Measurements from ENCODE around the gene SLC12A3. TPM values are rescaled to one million over a fixed set of nuclear protein-coding genes. Genes with fewer than 3 reads are reported as not detected.

The SLC12A3 gene
- total RNA-seq, 4 donors from 2014 or later, result not detected

- no peak for TF ChIP-seq CTCF (IDR thresholded peaks at IDR 0.05; ENCODE audit: low read depth)
Measured at GRCh38 chr16:56886296-56886695, 21.3 kb downstream of the SLC12A3 start.

GRCh38 chr16:56886826-56887225 is 21.8 kb downstream of the SLC12A3 start:
- TF ChIP-seq CTCF (IDR thresholded peaks at IDR 0.05; ENCODE audit: low read depth), result no peak

GRCh38 chr16:56888806-56889205 is 23.8 kb downstream of the SLC12A3 start:
- TF ChIP-seq CTCF (IDR thresholded peaks at IDR 0.05; ENCODE audit: low read depth), result no peak

GRCh38 chr16:56889206-56889605 is 24.2 kb downstream of the SLC12A3 start:
- no peak for TF ChIP-seq CTCF (IDR thresholded peaks at IDR 0.05; ENCODE audit: low read depth)

- TF ChIP-seq CTCF (IDR thresholded peaks at IDR 0.05; ENCODE audit: low read depth), result no peak
Measured at GRCh38 chr16:56891685-56892084, 26.7 kb downstream of the SLC12A3 start.

GRCh38 chr16:56892705-56893104 is 27.7 kb downstream of the SLC12A3 start:
- no peak for TF ChIP-seq CTCF (IDR thresholded peaks at IDR 0.05; ENCODE audit: low read depth)

- no peak for TF ChIP-seq CTCF (IDR thresholded peaks at IDR 0.05; ENCODE audit: low read depth)
Measured at GRCh38 chr16:56894331-56894917, 29.4 kb downstream of the SLC12A3 start.
